IPS-18a (cell line): ENCODE results near the gene REM2.

Experiments
- H3K27ac ChIP-seq: one replicate; pipeline ENCODE4 v1.5.1; 2013; ENCODE audit warnings: low read length
- H3K27me3 ChIP-seq: one replicate; pipeline ENCODE4 v1.6.1; 2013; ENCODE audit warnings: mild to moderate bottlenecking, low read length; ENCODE audit not compliant: control insufficient read depth, insufficient read depth
- H3K36me3 ChIP-seq: one replicate; pipeline ENCODE4 v1.6.1; 2013; ENCODE audit warnings: low read depth, low read length; ENCODE audit not compliant: control insufficient read depth
- H3K4me1 ChIP-seq: one replicate; pipeline ENCODE4 v1.6.1; 2013; ENCODE audit warnings: low read depth, low read length; ENCODE audit not compliant: control insufficient read depth
- H3K4me3 ChIP-seq: one replicate; pipeline ENCODE4 v1.5.1; 2013; ENCODE audit warnings: low read length
- H3K9ac ChIP-seq: one replicate; pipeline ENCODE4 v1.6.1; 2013; ENCODE audit warnings: mild to moderate bottlenecking, low read length, moderate library complexity
- H3K9me3 ChIP-seq: one replicate; pipeline ENCODE4 v1.6.1; 2013; ENCODE audit warnings: low read depth, low read length; ENCODE audit not compliant: control insufficient read depth

Gene REM2

GRCh38 chr14:22883173-22883976 lies at the start of gene REM2:
REM2 (plus strand) TSS chr14:22883222; CDS start chr14:22883288, 66 bp downstream.
- peak within 1 kb of the TSS; percentile 33 for H3K9ac ChIP-seq
- peaks cover 20% of the 10 kb centered on the region for H3K4me1 ChIP-seq
- H3K27ac ChIP-seq, result no peak within 1 kb of the TSS

GRCh38 chr14:22835505-22835904 lies 47.5 kb upstream of the REM2 start:
- Histone ChIP-seq H3K36me3 (peaks cover 28% of the 10 kb centered on the region), H3K4me3 (no peak overlapping the region), H3K9ac (no peak overlapping the region), H3K27ac (no peak overlapping the region), H3K4me1 (peaks cover 25% of the 10 kb centered on the region), H3K9me3 (no peaks in the 10 kb centered on the region), H3K27me3 (peaks cover 6% of the 10 kb centered on the region)

More at GRCh38 chr14:22883173-22883976, at the start of gene REM2:
- no peaks in the 10 kb centered on the region for H3K36me3 ChIP-seq
- H3K9me3 ChIP-seq, result no peaks in the 10 kb centered on the region
- peak within 1 kb of the TSS; percentile 55 for H3K4me3 ChIP-seq
- peaks cover 24% of the 10 kb centered on the region for H3K27me3 ChIP-seq

GRCh38 chr14:22836301-22837113 lies 46.5 kb upstream of the REM2 start, which contains the start of gene MMP14:
MMP14 (plus strand) TSS chr14:22836585; CDS start chr14:22836818, 233 bp downstream.
- peaks cover 28% of the 10 kb centered on the region for H3K36me3 ChIP-seq
- H3K27me3 ChIP-seq, result peaks cover 6% of the 10 kb centered on the region
- H3K9ac ChIP-seq, result peak within 1 kb of the TSS; percentile 90
- peaks cover 20% of the 10 kb centered on the region for H3K4me1 ChIP-seq
- peak within 1 kb of the TSS; percentile 53 for H3K27ac ChIP-seq
- H3K4me3 ChIP-seq, result peak within 1 kb of the TSS; percentile 90
- no peaks in the 10 kb centered on the region for H3K9me3 ChIP-seq

- peak overlapping the region; percentile 90 for H3K9ac ChIP-seq
- H3K27me3 ChIP-seq, result peaks cover 6% of the 10 kb centered on the region
- H3K4me3 ChIP-seq, result peak overlapping the region; percentile 90
- H3K27ac ChIP-seq, result peak overlapping the region; percentile 53
- peaks cover 33% of the 10 kb centered on the region for H3K36me3 ChIP-seq
- no peaks in the 10 kb centered on the region for H3K9me3 ChIP-seq
- H3K4me1 ChIP-seq, result peaks cover 20% of the 10 kb centered on the region
Measured at GRCh38 chr14:22837114-22837749, 45.8 kb upstream of the REM2 start.

GRCh38 chr14:22837750-22838538 lies 45.1 kb upstream of the REM2 start:
- H3K4me3 ChIP-seq, result peak overlapping the region; percentile 90
- H3K4me1 ChIP-seq, result peaks cover 20% of the 10 kb centered on the region
- peak overlapping the region; percentile 90 for H3K9ac ChIP-seq
- H3K27me3 ChIP-seq, result peaks cover 6% of the 10 kb centered on the region
- H3K27ac ChIP-seq, result no peak overlapping the region
- H3K9me3 ChIP-seq, result no peaks in the 10 kb centered on the region
- H3K36me3 ChIP-seq, result peaks cover 40% of the 10 kb centered on the region

- Histone ChIP-seq H3K36me3 (peaks cover 42% of the 10 kb centered on the region), H3K4me1 (peaks cover 20% of the 10 kb centered on the region), H3K9me3 (no peaks in the 10 kb centered on the region), H3K4me3 (peak overlapping the region; percentile 90), H3K9ac (no peak overlapping the region), H3K27ac (no peak overlapping the region), H3K27me3 (peaks cover 6% of the 10 kb centered on the region)
Measured at GRCh38 chr14:22838631-22839041, 44.4 kb upstream of the REM2 start.

- H3K36me3 ChIP-seq, result peaks cover 39% of the 10 kb centered on the region
- no peak overlapping the region for H3K4me3 ChIP-seq
- no peak overlapping the region for H3K9ac ChIP-seq
- peaks cover 6% of the 10 kb centered on the region for H3K27me3 ChIP-seq
- H3K9me3 ChIP-seq, result no peaks in the 10 kb centered on the region
- peaks cover 20% of the 10 kb centered on the region for H3K4me1 ChIP-seq
- no peak overlapping the region for H3K27ac ChIP-seq
Measured at GRCh38 chr14:22839159-22839779, 43.8 kb upstream of the REM2 start.

- Histone ChIP-seq H3K9me3 (no peaks in the 10 kb centered on the region), H3K9ac (no peak overlapping the region), H3K27ac (no peak overlapping the region), H3K36me3 (peaks cover 43% of the 10 kb centered on the region), H3K4me1 (peaks cover 10% of the 10 kb centered on the region), H3K27me3 (peaks cover 6% of the 10 kb centered on the region), H3K4me3 (no peak overlapping the region)
Measured at GRCh38 chr14:22841311-22841710, 41.7 kb upstream of the REM2 start.

- H3K9ac ChIP-seq, result no peak overlapping the region
- no peak overlapping the region for H3K27ac ChIP-seq
- peaks cover 5% of the 10 kb centered on the region for H3K27me3 ChIP-seq
- H3K4me1 ChIP-seq, result peaks cover 10% of the 10 kb centered on the region
- H3K36me3 ChIP-seq, result peaks cover 45% of the 10 kb centered on the region
- no peaks in the 10 kb centered on the region for H3K9me3 ChIP-seq
- no peak overlapping the region for H3K4me3 ChIP-seq
Measured at GRCh38 chr14:22841769-22842168, 41.3 kb upstream of the REM2 start.

- Histone ChIP-seq H3K4me1 (peaks cover 10% of the 10 kb centered on the region), H3K4me3 (no peak overlapping the region), H3K36me3 (peaks cover 45% of the 10 kb centered on the region), H3K27me3 (no peaks in the 10 kb centered on the region), H3K9ac (no peak overlapping the region), H3K27ac (no peak overlapping the region), H3K9me3 (no peaks in the 10 kb centered on the region)
Measured at GRCh38 chr14:22842211-22843122, 40.6 kb upstream of the REM2 start.
